GM19467 (cell line): ENCODE data around the gene LLGL2.
"Not testable (repeated sequence)": the region's sequence is repeated elsewhere in the genome, so short reads cannot be mapped to it uniquely, and the experiment has no call there.

Experiments used
- ATAC-seq: cut with Tn5 transposase; IDR thresholded peaks from one replicate; pipeline ENCODE4 v1.9.1; 2021; ENCODE audit warnings: mild to moderate bottlenecking, moderate library complexity; ENCODE audit not compliant: unreplicated experiment

Gene LLGL2, protein sequence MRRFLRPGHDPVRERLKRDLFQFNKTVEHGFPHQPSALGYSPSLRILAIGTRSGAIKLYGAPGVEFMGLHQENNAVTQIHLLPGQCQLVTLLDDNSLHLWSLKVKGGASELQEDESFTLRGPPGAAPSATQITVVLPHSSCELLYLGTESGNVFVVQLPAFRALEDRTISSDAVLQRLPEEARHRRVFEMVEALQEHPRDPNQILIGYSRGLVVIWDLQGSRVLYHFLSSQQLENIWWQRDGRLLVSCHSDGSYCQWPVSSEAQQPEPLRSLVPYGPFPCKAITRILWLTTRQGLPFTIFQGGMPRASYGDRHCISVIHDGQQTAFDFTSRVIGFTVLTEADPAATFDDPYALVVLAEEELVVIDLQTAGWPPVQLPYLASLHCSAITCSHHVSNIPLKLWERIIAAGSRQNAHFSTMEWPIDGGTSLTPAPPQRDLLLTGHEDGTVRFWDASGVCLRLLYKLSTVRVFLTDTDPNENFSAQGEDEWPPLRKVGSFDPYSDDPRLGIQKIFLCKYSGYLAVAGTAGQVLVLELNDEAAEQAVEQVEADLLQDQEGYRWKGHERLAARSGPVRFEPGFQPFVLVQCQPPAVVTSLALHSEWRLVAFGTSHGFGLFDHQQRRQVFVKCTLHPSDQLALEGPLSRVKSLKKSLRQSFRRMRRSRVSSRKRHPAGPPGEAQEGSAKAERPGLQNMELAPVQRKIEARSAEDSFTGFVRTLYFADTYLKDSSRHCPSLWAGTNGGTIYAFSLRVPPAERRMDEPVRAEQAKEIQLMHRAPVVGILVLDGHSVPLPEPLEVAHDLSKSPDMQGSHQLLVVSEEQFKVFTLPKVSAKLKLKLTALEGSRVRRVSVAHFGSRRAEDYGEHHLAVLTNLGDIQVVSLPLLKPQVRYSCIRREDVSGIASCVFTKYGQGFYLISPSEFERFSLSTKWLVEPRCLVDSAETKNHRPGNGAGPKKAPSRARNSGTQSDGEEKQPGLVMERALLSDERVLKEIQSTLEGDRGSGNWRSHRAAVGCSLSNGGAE

DNA sequence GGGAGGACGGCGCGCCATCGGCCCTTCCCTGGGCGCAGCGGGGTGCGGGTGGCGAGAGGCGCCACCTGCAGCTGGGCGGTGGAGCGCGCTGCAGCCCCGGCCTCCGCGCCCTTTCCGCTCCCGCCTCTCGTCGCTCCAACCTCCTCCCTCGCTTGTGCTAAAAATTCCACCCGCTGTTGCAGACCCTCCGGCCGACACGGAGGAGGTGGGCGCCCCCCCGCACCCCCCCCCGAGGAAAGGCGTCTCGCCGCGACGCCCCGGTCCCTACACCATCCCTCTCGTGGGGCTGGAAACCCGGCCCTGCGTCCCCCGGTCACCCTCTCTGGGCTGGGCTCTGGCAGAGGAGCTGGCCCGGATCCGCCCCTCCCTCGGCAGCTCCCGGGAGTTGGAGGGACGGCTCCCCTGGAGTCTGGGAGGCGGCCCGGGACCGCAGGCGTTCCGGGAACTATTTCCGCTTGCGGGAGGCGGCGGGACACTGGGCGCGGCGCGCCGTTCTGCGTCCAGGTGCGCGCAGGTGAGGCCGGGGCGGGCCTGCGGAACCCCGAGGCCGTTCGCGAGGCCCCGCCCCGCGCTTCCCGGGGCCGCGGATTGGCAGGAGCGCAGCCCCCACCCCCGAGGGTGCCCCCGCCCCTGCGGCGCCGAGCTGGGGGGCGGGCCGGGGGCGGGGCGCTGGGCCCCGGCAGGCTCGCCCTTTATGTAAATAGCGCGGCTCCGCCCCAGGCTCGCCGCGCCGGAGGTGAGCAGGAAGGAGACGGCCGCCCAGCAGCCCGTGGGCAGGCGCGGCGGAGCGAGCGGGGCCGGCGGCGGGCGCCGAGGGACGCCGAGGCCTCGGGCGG lies at the start of gene LLGL2:
TSS of gene LLGL2 (plus strand) at position 728 of the 836 bp plus-strand sequence. CDS start 17,730 bp downstream, outside the sequence.
- peak; percentile 81 for ATAC-seq

DNA sequence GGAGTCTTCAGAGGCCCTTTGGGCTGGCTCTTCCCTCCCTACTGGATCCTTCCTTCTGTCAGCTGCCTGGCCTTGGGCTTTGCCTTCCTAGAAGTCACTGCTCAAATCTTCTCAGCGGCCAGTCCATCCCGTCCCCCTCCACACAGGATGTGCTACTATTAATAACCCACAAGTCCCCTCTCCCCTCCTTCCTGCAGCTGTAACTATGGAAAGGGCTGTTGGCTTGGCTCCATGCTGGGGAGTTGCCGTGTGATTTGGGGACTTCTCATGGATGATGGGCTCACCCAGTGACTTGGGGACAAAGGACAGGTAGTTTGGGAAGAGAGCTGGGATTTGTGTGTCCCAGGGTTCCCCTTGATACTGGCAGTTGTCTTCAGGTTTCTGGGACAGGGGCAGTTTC lies 49.6 kb upstream of the LLGL2 start:
- no peak for ATAC-seq

DNA sequence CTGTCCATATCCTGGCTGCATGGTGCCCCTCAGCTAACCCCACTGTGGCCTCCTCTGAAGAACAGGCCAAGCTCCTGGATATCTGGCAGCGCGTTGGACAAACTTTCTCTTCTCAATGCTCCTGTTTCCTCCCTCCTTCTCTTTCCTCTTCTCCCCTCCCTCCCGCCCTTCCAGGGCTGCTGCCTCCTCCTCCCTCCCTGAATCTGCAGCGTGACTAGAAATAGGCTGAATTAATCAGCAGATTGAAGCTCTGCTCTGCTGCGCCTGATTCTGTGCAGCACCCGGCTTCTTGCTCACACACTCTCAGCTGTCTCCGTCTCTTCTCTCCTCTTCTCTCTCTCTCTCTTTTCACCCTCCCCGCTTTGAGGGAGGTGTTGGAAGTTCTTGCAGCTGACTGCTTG lies 49.2 kb upstream of the LLGL2 start:
- no peak for ATAC-seq

DNA sequence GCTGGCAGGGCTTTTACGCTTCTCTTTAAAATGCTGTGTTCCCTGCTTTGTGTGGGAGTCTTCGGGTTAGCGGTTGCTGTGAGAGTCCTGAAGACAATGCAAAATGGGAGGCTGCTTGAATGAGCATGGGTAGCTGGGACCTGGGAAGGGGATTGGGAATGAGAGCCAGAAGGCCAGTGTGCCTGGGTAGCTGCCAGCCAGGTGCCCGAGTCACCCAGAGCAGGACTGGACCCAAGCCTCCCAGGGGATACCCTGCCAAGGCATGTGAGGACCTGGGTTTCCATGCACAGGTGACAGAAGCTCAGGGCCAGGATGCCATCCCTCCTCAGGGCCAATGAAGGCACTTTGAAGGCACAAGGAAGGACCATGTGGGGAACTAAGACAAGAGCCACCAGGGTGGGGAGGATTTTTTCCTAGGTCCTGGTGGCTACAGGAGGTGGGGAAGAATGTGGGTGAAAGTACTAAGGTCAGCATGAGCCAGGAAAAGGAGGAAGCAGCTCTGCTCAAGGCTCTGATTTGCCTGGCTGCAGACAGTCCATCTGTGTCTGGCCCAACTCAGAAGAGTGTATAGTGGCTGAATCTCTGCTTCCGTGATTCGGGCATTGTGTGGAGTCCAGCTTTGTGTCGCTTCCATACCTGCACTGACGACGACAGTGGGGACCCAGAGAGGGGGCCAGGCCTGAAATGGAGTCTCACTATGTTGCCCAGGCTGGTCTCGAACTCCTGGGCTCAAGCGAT lies 48.6 kb upstream of the LLGL2 start:
- ATAC-seq, result no peak

DNA sequence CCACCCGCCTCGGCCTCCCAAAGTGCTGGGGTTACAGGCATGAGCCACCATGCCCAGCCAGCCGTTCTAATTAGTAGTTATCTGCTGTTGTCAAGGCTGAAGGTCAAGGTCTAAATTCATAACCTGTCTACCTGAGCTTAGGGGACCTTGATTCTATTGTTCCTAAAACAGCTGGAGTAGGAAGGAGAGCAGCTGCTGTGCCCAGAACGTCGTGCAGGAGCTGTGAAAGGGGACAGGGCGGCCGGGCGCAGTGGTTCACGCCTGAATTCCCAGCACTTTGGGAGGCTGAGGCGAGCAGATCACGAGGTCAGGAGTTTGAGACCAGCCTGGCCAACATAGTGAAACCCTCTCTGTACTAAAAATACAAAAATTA lies 48.0 kb upstream of the LLGL2 start:
- ATAC-seq, result not testable (repeated sequence)

DNA sequence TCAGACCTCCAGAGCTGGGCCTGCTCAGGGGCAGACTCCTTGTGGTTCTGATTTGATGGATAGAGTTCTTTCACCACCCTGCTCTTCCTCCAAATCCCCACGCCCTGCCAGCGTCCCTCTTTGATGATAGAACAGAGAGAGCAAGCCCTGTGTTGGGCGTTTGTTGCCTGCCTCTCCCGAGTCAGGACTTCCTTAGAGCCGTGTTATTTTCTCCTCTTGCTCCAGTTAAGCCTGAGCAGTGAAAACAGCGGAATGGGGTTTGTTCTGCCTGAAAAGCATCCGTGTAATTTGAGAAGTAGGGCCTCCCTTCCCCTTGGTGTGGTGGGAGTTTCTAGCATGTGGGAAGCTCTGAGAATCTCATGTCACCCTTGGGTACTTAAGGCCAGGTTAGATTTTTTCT lies 47.0 kb upstream of the LLGL2 start:
- no peak for ATAC-seq

DNA sequence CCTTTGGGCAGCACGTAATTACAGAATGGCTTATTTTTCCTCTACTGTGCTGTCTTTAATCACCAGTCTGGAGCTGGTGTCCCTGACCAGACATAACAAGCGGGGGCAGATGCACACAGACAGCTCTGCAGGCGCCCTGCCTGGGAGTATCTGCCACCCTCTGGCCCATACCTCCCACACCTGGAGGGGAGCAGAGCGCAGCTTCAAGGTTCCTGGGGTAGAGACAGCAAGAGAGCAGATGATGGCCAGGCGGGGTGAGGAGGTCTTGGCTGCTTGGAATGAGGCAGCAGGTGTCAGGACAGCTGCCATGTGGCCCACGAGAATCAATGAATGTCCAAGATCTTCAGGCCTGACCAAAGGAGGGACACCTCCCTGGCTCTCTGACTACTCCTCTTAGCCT lies 45.2 kb upstream of the LLGL2 start:
- ATAC-seq, result no peak

DNA sequence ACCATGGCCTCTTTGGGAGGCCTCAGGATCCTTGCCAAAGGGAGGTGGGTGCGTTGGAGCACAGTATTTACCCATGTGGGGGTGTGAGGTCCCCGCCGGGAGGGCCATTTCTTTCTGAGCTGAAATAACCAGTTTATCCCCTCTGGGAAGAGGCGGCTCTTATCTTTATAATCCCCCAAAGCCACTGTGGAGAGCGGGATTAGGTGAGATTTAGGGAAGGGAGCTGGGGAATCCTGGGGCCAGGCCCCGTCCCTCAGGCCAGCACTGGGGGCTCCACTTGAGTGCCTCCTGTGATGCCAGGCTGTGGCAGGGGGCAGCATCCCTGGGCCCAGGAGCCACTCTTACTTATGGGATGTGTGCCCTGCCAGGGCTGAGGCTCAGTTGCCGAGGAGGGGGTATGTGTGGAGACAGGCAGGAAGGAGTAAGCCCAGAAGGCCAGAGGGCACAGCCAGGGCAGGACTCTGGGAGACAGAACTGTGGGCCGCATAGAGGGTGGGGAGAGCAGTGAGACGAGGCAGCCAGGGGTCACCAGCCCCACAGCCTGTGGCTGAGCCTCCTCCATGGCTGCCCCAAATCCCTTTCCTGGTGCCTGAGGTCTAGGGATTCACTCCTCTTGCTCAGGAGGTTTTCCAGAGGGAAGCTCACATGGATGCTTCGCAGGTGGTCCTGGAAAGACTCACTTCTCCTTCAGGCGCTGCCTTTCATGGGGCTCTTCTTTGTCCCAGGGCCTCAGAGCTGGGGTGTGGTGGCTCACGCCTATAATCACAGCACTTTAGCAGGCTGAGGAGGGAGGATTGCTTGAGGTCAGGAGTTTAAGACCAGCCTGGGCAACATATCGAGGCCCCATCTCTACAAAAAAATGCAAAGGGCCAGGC lies 44.1 kb upstream of the LLGL2 start:
- no peak for ATAC-seq

DNA sequence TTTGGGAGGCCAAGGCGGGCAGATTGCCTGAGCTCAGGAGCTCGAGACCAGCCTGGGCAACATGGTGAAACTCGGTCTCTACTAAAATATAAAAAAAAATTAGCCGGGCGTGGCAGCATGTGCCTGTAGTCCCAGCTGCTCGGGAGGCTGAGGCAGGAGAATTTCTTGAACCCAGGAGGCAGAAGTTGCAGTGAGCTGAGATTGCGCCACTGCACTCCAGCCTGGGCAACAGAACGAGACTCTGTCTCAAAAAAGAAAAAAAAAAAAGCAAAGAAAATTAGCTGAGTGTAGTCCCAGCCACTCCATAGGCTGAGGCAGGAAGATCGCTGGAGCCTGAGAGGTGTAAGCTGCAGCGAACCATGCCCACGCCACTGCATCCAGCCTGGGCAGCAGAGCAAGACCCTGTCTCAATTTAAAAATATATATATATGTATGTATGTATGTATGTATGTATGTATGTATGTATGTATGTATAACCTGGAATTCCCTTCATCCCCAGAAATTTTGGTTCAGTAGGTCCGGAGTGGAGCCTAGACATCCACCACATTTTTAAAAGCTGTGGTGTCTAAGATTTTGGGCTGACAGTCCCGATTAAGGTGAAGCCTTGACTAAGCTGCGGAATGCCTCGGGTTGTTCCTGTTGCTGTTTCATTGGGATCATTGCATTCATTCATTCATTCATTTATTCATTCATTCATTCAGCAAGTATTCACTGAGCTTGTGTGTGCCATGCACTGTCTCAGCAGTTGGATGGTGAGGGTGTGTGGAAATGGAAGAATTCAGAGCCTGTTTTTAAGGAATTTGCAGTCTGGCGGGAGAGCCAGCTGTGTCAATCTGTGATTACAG lies 43.2 kb upstream of the LLGL2 start:
- no peak for ATAC-seq

DNA sequence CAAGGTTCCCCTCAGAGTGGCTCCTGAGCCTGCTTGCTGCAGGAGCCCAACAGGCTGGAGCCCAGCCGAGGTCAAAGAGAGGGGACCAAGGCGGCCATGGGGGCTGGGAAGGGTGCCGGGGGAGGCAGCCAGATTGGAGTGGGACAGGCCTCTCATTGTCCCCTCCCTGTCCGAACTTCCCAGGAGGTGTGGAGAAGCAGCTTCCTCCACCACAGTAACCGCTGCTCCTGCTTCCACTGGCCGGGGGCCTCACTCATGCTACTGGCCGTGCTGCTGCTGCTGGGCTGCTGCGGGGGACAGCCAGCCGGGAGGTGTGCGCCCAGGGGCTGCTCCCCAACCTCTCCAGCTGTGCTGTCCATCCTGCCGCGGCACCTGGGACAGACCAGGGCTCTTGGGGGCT lies 39.8 kb upstream of the LLGL2 start:
- no peak for ATAC-seq

DNA sequence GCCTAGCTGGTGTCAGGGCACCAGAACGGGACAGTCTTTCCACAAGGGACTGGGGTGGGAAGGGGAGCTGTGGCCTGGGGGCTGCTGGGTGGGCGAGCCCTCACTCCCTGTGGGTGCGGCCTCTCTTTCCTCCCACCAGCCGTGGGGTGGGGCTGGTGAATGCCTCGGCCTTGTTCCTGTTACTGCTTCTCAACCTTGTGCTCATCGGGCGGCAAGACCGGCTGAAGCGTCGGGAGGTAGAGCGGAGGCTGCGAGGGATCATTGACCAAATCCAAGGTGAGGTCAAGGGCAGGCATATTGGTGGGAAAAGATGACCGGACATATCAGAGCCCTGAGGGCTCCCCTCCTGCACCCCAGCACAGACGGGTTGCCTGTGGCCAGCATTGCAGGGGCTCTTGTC lies 39.3 kb upstream of the LLGL2 start:
- no peak for ATAC-seq

DNA sequence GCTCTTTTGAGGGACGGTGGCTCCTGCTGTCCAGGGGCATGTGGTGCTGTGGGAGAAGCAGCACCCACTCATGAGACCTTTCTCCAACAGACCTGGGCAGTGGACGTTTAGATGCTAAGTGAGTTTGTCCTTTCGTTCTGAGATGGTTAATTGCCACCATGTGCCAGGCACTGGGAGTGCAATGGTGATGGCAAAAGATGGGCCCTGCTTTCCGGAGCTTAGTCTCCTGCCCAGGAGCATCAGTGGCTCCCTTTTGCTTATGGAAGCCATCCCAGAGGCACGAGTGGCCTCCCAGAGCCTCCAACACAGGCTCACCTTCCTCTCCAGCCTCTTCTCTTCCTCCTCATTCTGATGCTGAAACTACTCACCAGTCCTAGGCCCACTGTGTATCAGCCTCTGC lies 38.5 kb upstream of the LLGL2 start:
- no peak for ATAC-seq

DNA sequence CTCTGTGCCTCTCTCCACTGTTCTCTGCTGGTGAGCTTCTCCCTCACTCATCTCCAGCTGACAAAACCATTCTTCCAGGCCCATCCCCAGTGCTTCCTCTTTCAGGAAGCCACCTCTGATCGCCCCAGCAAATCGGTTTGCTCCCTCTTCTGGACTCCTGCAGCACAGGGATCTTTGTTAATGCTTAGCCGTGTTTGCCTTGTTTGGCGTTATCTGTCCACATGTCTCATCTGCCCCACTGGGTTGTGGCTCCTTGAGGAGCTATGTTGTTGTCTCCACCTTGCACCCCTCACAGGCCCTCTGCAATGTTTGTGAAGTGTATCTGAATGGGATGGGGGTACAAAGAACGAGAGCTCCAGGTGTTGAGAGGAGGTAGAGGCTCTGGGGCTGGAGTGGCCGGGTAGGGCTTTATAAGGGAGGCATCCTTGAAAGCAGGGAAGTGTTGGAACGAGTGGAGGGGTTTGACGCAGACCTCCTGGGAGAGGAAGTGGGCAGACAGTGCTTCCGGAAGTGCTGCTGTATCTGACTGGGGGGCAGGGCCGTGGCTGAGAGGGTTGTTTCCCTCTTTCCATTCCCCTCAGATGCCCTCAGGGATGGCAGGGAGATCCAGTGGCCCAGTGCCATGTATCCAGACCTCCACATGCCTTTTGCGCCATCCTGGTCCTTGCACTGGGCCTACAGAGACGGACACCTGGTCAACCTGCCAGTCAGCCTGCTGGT lies 38.0 kb upstream of the LLGL2 start:
- ATAC-seq, result no peak

DNA sequence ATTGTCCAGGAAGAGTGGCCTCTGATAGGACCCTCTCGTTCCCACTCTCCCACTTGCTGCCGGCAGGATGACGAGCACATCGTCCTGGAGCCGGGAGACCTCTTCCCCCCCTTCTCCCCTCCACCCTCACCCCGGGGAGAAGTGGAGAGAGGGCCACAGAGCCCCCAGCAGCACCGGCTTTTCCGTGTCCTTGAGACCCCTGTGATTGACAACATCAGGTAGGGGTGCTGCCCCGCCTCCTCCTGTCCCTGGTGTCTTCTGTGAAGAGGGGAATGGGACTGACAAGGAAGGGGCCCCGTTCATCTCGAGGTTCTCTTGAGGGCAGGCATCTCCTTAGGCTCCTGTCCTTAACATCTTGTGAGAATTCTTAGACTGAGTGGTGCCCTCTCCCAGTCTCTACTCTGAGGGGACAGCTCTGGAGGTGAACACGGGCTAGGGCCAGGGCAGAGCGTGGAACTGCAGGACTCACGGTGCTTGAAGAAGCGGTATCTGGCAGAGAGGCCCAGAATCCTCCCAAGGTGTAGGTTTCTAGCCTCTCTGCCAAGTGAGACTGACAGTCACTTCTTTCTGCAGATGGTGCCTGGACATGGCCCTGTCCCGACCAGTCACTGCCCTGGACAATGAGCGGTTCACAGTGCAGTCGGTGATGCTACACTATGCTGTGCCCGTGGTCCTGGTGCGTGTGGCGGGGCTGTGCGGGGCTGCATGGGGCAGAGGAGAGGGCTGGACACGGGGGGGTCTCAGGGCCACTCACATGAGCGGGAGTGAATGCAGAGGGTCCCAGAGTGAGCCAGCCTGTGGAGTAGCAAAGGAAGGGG lies 36.6 kb upstream of the LLGL2 start:
- no peak for ATAC-seq

DNA sequence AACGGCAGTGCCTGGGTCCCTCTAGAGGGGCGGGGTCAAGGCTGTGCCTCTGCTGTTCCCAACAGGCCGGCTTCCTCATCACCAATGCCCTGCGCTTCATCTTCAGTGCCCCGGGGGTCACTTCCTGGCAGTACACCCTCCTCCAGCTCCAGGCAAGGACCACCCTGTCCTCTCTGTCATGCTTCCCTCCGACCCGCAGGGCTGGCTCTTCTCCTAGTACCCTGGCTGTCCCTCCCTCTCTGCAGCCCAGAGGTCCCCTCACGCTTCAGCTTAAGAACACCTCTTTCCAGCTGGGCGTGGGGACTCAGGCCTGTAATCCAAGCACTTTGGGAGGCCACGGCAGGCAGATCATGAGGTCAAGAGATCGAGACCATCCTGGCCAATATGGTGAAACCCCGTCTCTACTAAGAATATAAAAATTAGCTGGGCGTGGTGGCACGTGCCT lies 36.0 kb upstream of the LLGL2 start:
- no peak for ATAC-seq

DNA sequence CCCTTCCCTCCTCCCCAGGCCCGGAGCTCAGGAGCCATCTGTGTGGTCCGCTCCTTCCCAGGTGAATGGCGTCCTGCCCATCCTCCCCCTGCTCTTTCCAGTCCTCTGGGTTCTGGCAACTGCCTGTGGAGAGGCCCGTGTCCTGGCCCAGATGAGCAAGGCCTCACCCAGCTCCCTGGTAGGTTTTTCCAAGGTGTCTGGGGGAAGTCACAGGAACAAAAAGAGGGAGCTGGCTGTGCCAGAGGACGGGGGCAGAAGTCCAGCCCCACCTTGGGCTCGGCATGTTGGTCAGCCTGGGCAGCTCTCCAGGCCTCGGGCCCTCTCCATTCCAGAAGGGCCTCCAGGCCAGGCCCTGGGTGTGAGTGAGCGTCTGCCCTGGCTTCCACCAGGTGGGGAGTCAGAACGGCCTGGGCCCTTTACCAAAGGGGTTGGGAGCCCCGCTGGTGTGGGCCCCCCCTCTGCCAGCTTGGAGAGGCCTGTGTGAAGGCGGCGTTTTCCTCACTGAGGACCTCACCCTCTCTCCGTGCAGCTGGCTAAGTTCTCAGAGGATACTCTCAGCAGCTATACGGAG lies 35.2 kb upstream of the LLGL2 start:
- ATAC-seq, result no peak
